T-helper 2 cell (primary cell): Measurements from ENCODE around the gene ZNF331.

ENCODE experiments used
- DNase-seq, 5 experiments: peaks; one replicate each; pipeline versions ENCODE4 v3.0.0 to v3.0.0-alpha.2; 2012 to 2022

Gene ZNF331

GRCh38 chr19:53577968-53578367 lies 40.0 kb downstream of the ZNF331 start:
- DNase-seq, result no peak

DNA sequence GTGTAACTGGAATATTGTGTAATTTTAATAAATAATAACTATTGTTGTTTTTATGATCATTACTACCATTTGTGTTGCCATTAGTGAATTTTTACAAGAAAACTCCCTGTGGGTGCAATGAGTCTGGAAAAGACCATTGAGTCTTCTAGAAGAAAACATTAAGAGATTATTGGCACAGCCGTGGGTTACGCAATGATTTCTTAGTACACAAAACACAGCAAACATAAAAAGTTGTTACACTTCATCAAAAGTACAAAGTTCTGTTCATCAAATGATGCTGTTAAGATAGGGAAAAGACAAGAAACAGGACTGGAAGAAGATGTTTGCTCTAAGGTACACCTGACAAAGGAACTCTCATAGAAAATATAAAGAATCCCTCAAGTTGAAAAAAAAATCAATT lies 41.6 kb downstream of the ZNF331 start:
- DNase-seq, result no peak

GRCh38 chr19:53580871-53581835 lies 43.2 kb downstream of the ZNF331 start:
- no peak for DNase-seq

- DNase-seq, result no peak
Measured at GRCh38 chr19:53581871-53582279, 43.9 kb downstream of the ZNF331 start.

DNA sequence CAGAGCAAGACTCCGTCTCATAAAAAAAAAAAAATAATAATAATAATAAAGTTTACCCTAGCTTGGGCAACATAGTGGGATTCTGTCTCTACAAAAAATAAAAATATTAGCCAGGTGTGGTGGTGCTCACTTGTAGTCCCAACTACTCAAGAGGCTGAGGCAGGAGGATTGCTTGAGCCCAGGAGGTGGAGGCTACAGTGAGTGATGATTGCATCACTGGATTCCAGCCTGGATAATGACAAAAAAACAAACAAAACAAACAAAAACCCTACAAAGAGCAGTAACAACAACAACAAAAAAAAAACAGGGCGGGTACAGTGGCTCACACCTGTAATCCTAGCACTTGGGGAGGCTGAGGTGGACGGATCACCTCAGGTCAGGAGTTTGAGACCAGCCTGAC lies 45.2 kb downstream of the ZNF331 start:
- DNase-seq, result no peak

DNA sequence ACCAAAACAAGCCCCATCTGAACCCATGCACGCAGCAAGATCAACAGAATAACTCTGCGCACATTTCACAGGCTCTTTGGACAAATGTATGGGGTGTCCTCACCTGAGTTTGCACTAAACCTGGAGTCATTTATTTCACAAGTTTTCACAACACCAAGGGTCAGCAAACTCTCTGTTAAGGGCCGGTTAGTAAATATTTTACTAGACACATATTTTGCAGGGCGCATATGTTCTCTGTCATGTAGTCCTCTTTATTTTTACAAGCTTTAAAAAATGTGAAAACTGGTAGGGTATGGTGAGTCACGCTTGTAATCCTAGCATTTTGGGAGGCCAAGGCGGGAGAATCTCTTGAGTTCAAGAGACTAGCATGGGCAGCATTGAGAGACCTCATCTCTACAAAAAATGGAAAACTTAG lies 48.3 kb downstream of the ZNF331 start:
- no peak for DNase-seq

- DNase-seq, result no peak
Measured at GRCh38 chr19:53594811-53595509, 57.0 kb downstream of the ZNF331 start.

GRCh38 chr19:53595510-53595867 lies 57.5 kb downstream of the ZNF331 start:
- no peak for DNase-seq

- no peak for DNase-seq
Measured at GRCh38 chr19:53596056-53596455, 58.1 kb downstream of the ZNF331 start.

DNA sequence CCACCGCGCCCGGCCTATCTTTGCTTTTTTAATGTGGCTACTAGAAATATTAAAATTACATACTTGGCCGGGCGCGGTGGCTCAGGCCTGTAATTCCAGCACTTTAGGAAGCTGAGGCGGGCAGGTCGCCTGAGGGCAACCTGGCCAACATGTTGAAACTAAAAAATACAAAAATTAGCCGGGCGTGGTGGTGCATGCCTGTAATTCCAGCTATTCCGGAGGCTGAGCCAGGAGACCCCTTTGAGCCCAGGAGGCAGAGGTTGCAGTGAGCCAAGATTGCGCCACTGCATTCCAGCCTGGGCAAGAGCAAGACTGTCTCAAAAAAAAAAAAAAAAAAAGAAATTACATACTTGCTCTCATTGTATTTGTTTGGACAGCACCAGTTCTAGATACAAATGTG lies 59.1 kb downstream of the ZNF331 start:
- DNase-seq, result no peak

- DNase-seq, result no peak
Measured at GRCh38 chr19:53598361-53598760, 60.4 kb downstream of the ZNF331 start.

DNA sequence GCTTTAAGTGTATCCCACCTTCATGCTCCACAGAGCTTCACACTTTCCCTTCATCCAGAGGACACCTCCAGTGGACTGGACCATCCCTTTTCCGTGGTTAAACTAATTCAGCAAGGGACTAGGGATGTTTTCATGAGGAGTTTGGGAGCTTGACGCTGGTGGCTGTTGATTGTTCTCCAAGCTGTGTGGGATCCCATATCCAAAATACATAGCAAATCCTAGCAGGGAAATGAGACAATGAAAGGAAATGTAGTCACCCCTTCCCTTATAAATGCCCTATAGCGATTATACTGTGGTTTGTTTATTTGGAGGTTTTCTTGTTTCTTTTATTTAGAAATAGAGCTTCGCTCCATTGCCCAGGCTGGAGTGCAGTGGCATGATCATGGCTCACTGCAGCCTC lies 62.3 kb downstream of the ZNF331 start:
- no peak for DNase-seq

GRCh38 chr19:53606031-53606430 lies 68.1 kb downstream of the ZNF331 start:
- DNase-seq, result no peak

DNA sequence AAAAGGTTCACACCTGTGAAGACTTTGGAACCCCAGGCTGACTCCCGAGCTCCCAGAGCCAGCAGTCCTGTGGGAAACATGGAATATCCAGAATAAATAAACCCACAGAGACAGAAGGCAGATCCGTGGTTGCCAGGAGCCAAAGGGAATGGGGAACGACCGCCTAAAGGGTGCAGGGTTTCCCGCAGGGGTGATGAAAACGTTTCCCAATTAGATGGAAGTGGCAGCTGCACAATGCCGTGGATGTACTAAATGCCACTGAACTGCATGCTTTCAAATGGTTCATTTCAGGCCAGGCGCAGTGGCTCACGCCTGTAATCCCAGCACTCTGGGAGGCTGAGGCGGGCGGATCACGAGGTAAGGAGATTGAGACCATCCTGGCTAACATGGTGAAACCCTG lies 70.4 kb downstream of the ZNF331 start:
- DNase-seq, result no peak

GRCh38 chr19:53612762-53613526 lies 75.0 kb downstream of the ZNF331 start:
- no peak for DNase-seq

DNA sequence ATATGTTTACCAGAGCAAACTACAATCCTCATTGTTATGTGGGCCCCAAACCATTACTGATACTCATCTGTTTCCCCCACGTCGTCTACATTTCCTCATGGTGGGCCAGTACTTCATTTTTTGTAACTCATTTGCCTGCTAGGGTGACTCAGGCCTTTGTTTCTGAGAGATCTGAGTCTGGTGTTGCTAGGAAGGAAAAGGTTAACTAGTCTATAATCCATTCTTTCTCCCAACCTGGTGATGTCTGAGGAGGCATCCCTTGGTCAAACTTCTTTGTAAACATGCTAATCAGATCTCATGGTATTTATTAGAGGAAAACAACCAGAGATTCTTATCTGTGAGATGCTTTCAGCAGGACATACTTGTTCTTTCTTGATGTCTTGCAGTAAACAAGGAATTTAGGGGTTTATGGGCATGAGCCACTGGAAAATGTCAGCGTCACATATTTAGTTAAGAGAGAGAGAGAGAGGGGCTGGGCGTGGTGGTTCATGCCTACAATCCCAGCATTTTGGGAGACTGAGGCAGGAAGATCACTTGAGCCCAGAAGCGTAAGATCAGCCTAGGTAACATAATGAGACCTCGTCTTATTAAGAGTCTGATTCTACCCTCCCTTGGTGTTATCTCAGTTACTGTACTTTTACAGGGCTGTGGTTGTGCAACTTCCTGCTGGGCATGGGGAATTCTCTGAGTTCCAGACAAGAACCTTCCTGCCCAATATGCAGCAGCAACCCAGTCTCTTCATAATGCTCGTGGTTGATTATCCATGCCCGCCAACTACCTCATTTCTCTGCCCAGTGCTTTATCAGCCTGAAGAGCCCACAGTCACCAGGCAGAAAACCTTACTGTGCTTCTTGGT lies 84.2 kb downstream of the ZNF331 start:
- DNase-seq, result no peak

DNA sequence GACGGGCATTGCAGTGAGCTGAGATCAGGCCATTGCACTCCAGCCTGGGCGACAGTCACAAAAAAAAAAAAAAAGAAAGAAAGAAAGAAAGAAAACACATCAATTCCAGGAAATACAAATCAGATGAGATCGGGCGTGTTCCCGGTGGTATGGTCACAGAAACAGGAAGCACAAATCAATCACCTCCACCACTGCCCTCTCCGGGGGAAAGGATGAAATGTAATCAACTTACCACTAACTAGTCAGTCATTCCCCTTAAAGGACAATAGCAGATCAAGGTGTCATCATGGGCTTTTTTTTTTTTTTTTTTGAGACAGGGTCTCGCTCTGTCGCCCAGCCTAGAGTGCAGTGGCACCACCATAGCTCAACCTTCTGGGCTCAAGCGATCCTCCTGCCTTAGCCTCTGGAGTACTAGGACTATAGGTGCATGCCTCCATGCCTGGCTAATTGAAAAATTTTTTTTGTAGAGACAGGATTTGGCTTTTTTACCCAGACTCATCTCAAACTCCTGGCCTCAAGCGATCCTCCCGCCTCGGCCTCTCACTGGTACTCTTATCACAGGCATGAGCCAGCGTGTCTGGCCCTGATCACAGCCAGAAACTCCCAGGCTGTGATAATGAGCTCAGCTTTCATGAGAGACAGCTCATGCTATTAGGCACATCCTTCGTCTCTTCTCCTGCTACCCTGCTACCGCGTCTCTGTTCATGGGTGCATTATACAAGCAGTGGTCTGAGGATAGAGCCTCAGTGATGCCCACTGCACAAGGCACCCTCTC lies 87.0 kb downstream of the ZNF331 start:
- no peak for DNase-seq

DNA sequence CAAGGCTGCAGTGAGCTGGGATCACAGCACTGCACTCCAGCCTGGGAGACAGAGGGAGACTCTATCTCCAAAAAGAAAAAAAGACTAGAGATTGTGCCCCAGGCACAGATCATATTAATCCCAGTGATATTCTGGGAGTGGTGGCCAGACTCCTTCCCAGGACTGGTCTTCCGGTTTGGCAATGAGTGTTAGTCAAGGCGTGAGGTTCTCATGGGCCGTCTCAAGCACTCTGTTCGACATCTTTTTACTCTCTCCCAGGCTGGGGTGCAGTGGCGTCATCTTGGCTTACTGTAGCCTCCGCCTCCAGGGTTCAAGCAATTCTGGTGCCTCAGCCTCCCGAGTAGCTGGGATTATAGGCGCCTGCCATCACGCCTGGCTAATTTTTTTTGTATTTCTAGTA lies 88.5 kb downstream of the ZNF331 start:
- no peak for DNase-seq

- DNase-seq, result no peak
Measured at GRCh38 chr19:53626976-53627375, 89.0 kb downstream of the ZNF331 start.
